K562 (cell line): ENCODE measurements around the gene ARHGAP15. TPM values are rescaled to one million over a fixed set of nuclear protein-coding genes. Genes with fewer than 3 reads are reported as not detected.

Source experiments
- CBFA2T2 ChIP-seq: fragments of 450-650 bp; conservative IDR thresholded peaks from 2 replicates; pipeline ENCODE4 v1.6.1; 2017; ENCODE audit warnings: mild to moderate bottlenecking
- HOMEZ ChIP-seq: fragments of 250-450 bp; sonication (Bioruptor Pico); IDR thresholded peaks from 2 replicates; pipeline ENCODE4 v1.4.0; 2020; ENCODE audit warnings: mild to moderate bottlenecking, moderate library complexity
- KHSRP ChIP-seq: fragments of 450-650 bp; IDR thresholded peaks from 2 replicates; pipeline ENCODE4 v1.6.1; 2017
- NR3C1 ChIP-seq: sonication (generic); formaldehyde crosslinking; IDR thresholded peaks from 2 replicates; pipeline ENCODE4 v1.8.1; 2022; ENCODE audit warnings: missing genetic modification reagents
- PBX2 ChIP-seq, 2 experiments: IDR thresholded peaks in 1 of 2; conservative IDR thresholded peaks in 1 of 2; 2 replicates each; pipeline ENCODE4 v1.6.1; 2016; ENCODE audit warnings: low read depth in 2 of 2, mild to moderate bottlenecking in 1 of 2, missing compliant biosample characterization in 1 of 2, missing genetic modification characterization in 1 of 2, moderate library complexity in 1 of 2
- PRDM10 ChIP-seq: fragments of 450-650 bp; IDR thresholded peaks from 2 replicates; pipeline ENCODE4 v1.6.1; 2018; ENCODE audit not compliant: partially characterized antibody
- SRF ChIP-seq, 2 experiments: fragments of 250-450, 450-650 bp in 1 of 2; sonication (Bioruptor Pico) in 1 of 2; sonication (generic) in 1 of 2; formaldehyde crosslinking; IDR thresholded peaks; 2 replicates each; pipeline versions ENCODE4 v1.5.0 to v1.5.1; 2020 to 2022; ENCODE audit warnings: mild to moderate bottlenecking in 1 of 2, missing genetic modification reagents in 1 of 2
- U2AF1 ChIP-seq: fragments of 200-400 bp; formaldehyde crosslinking; optimal IDR thresholded peaks from 2 replicates; pipeline ENCODE3; 2017; ENCODE audit warnings: mild to moderate bottlenecking, low read depth, low read length, moderate library complexity
- ZNF134 ChIP-seq: fragments of 250-450 bp; sonication (Bioruptor Pico); conservative IDR thresholded peaks from 2 replicates; pipeline ENCODE4 v1.4.0; 2020
- polyA plus RNA-seq, 8 experiments: library from polyadenylated mRNA; depleted of rRNA in 4 of 8; stranded (reverse) in 5 of 8; unstranded in 3 of 8; fragments of >200 nt; fragmentation: Nextera tagmentation in 2 of 8; fragmentation: Illumina TruSeq in 1 of 8; extraction: Ambion mirVana in 2 of 8; extraction: Trizol in 1 of 8; gene quantifications; 2 replicates each; pipeline versions ENCODE4 v1.2.1 to v1.2.3, GENCODE V29; 2011 to 2014; ENCODE audit warnings: inconsistent platforms in 1 of 8, missing spikeins in 1 of 8
- total RNA-seq, 7 experiments: library from RNA; depleted of rRNA in 6 of 7; stranded (reverse); fragments of >200 nt in 6 of 7; fragmentation: Illumina TruSeq in 2 of 7; extraction: Trizol in 2 of 7; gene quantifications; 2 replicates each; pipeline versions ENCODE4 v1.2.1 to v1.2.3, GENCODE V29; 2011 to 2021; ENCODE audit warnings: low replicate concordance in 1 of 7

Gene ARHGAP15
- total and polyA plus RNA-seq, 9 of the 15 experiments (the other 6 are each of a cell fraction or from before 2014, with no cell fraction given), result 1.5 to 17.9 (median 7.9) TPM

- no peak for TF ChIP-seq PRDM10
- TF ChIP-seq CBFA2T2, result no peak
- no peak for TF ChIP-seq SRF (CRISPR knock-in tag; IDR thresholded peaks at IDR 0.05)
- no peak for TF ChIP-seq HOMEZ (CRISPR knock-in tag)
- TF ChIP-seq U2AF1, result no peak
- no peak for TF ChIP-seq KHSRP
- no peak for TF ChIP-seq ZNF134 (CRISPR knock-in tag)
- no peak for TF ChIP-seq PBX2 (CRISPR knock-in tag; IDR thresholded peaks at IDR 0.05; ENCODE audit: low read depth)
- no peak for TF ChIP-seq PBX2 (tag; conservative IDR thresholded peaks at IDR 0.05; ENCODE audit: low read depth)
- TF ChIP-seq NR3C1 (CRISPR knock-in tag), result no peak
Measured at GRCh38 chr2:143532061-143532460, 402.8 kb downstream of the ARHGAP15 start (continued).
